Thoracic aorta (tissue), 2 donors: Measurements from ENCODE around the gene GP1BB. TPM values are rescaled to one million over a fixed set of nuclear protein-coding genes. Genes with fewer than 3 reads are reported as not detected.
"Not testable (repeated sequence)": the region's sequence is repeated elsewhere in the genome, so short reads cannot be mapped to it uniquely, and the experiment has no call there.

Experiments
- ATAC-seq: fragments of 150-250 bp; one replicate; pipeline ENCODE4 v1.8.0; 2017; ENCODE audit warnings: low read depth; ENCODE audit not compliant: insufficient number of reproducible peaks, low FRiP score
- DNase-seq: peaks from one replicate; pipeline ENCODE4 v3.0.0-alpha.2; 2020; ENCODE audit warnings: low spot score
- H3K27ac ChIP-seq, 2 donors: fragments of 200-600 bp; sonication (generic); 1 replicate in 1 of 2; 2 replicates in 1 of 2; pipeline ENCODE4 v1.5.1; 2016; ENCODE audit warnings: mild to moderate bottlenecking in 2 of 2, moderate library complexity in 2 of 2
- H3K27me3 ChIP-seq: fragments of 200-600 bp; sonication (generic); replicated peaks from 2 replicates; pipeline ENCODE4 v1.6.0; 2016; ENCODE audit warnings: mild to moderate bottlenecking; ENCODE audit not compliant: insufficient read depth
- H3K36me3 ChIP-seq: fragments of 200-600 bp; sonication (generic); one replicate; pipeline ENCODE4 v1.5.1; 2016
- H3K4me1 ChIP-seq, 2 donors: fragments of 200-600 bp; sonication (generic); 1 replicate in 1 of 2; 2 replicates in 1 of 2; pipeline versions ENCODE4 v1.5.1 to v1.6.0; 2016; ENCODE audit warnings: low read depth in 2 of 2, mild to moderate bottlenecking in 1 of 2; ENCODE audit not compliant: control insufficient read depth in 1 of 2
- H3K4me3 ChIP-seq: fragments of 200-600 bp; sonication (generic); 2 replicates; pipeline ENCODE4 v1.5.1; 2016; ENCODE audit warnings: mild to moderate bottlenecking
- H3K9me3 ChIP-seq: fragments of 200-600 bp; sonication (generic); 2 replicates; pipeline ENCODE4 v1.5.1; 2016
- total RNA-seq, 2 donors: library from RNA; depleted of rRNA; stranded (reverse); fragments of >200 nt; gene quantifications; one replicate each; pipeline versions ENCODE4 v1.1.0 to v1.2.3, GENCODE V29; 2016
- TF ChIP-seq, protein P1 (sequence below): fragments of 200-600 bp; sonication (generic); IDR thresholded peaks from one replicate; pipeline ENCODE4 v1.5.1; 2019; ENCODE audit warnings: antibody characterized with exemption

The GP1BB gene
- total RNA-seq, 2 donors from 2014 or later, result 13.1 to 30.3 TPM

DNA sequence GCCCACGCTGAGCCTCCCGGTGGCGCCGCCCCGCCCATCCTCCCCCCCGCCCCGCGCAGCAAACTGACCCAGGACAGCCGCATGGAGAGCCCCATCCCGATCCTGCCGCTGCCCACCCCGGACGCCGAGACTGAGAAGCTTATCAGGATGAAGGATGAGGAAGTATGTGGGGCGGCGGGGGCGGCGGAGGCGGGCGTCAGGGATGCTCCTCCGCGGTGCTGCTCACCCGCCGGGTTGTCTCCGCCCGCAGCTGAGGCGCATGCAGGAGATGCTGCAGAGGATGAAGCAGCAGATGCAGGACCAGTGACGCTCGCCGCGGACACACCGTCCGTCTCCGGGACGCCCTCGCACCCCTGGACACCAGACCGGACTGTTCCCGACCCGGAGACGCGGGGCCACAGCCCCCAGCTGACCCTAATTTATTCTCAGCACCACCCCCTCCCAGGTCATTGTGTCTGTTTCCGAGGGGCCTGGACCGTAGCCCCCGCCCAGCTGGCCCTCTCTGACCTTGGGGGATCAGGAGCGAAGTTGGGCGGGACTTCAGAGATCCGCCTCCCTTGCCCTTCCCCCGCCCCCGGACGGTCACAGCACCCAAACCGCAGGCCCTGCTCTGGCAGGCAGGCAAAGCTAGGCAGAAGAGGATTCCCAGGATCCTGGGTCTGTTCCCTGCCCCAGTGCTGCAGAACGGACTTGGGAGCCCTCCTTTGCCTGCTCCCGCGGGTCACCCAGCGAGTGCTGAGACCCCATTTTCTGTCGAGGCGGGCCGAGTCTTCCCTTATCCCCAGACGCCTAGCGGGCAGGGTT is 959 bp upstream of the GP1BB start:
- DNase-seq (no peak), ATAC-seq (no peak)
- H3K4me3 ChIP-seq, result no peak overlapping the region
- TF ChIP-seq, protein P1, sequence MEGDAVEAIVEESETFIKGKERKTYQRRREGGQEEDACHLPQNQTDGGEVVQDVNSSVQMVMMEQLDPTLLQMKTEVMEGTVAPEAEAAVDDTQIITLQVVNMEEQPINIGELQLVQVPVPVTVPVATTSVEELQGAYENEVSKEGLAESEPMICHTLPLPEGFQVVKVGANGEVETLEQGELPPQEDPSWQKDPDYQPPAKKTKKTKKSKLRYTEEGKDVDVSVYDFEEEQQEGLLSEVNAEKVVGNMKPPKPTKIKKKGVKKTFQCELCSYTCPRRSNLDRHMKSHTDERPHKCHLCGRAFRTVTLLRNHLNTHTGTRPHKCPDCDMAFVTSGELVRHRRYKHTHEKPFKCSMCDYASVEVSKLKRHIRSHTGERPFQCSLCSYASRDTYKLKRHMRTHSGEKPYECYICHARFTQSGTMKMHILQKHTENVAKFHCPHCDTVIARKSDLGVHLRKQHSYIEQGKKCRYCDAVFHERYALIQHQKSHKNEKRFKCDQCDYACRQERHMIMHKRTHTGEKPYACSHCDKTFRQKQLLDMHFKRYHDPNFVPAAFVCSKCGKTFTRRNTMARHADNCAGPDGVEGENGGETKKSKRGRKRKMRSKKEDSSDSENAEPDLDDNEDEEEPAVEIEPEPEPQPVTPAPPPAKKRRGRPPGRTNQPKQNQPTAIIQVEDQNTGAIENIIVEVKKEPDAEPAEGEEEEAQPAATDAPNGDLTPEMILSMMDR, result no peak
- no peak overlapping the region for H3K27ac ChIP-seq
- H3K4me1 ChIP-seq, result peaks cover 0 to 23% of the 10 kb centered on the region in 2 donors
- H3K9me3 ChIP-seq, result no peaks in the 10 kb centered on the region
- H3K36me3 ChIP-seq, result peaks cover 18% of the 10 kb centered on the region
- H3K27me3 ChIP-seq, result no peaks in the 10 kb centered on the region

DNA sequence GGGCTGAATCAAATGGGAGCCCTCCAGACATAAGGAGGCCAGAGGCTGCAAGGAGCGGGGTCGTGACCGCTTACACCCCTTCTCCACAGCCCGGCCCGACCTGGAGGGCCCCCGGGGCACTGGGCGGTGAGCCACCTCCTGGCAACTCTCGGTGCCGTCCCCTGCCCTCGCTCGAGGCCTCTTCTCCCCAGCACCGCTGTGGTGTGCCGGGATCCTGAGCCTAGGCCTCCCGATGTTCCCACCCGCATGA is 432 bp upstream of the GP1BB start:
- ATAC-seq (no peak), DNase-seq (no peak)
- Histone ChIP-seq H3K9me3 (no peaks in the 10 kb centered on the region), H3K4me1 (peaks cover 0 to 18% of the 10 kb centered on the region in 2 donors), H3K27me3 (no peaks in the 10 kb centered on the region), H3K4me3 (no peak overlapping the region), H3K36me3 (peaks cover 18% of the 10 kb centered on the region), H3K27ac (no peak overlapping the region)
- TF ChIP-seq, protein P1, result no peak

DNA sequence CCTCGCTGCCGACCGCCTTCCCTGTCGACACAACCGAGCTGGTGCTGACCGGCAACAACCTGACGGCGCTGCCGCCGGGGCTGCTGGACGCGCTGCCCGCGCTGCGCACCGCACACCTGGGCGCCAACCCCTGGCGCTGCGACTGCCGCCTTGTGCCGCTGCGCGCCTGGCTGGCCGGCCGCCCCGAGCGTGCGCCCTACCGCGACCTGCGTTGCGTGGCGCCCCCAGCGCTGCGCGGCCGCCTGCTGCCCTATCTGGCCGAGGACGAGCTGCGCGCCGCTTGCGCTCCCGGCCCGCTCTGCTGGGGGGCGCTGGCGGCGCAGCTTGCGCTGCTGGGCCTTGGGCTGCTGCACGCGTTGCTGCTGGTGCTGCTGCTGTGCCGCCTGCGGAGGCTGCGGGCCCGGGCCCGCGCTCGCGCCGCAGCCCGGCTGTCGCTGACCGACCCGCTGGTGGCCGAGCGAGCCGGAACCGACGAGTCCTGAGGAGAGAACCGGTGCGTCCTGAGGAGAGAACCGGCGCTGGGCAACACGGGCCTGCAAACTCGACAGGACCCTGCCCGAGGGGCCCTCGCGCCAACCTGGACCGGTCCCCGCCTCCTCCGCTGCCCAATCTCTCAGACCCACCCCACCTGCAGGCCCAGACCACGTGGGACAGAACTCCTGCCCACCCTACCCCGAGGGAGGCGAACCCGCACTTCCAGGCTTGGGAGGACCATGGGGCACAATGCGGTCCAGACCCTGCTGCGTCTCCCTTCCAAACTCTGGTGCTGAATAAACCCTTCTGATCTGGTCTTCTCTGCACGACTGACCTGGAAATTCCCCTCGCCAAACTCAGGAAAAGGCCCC is 866 bp downstream of the GP1BB start:
- H3K27me3 ChIP-seq, result no peaks in the 10 kb centered on the region
- H3K4me3 ChIP-seq, result no peak overlapping the region
- no peak overlapping the region for H3K27ac ChIP-seq
- TF ChIP-seq, protein P1, result no peak
- H3K36me3 ChIP-seq, result peaks cover 18% of the 10 kb centered on the region
- DNase-seq (no peak), ATAC-seq (no peak)
- no peaks in the 10 kb centered on the region for H3K9me3 ChIP-seq
- H3K4me1 ChIP-seq, result peaks cover 0 to 11% of the 10 kb centered on the region in 2 donors

- Histone ChIP-seq H3K4me1 (peaks cover 0 to 2% of the 10 kb centered on the region in 2 donors), H3K9me3 (no peaks in the 10 kb centered on the region), H3K36me3 (peaks cover 18% of the 10 kb centered on the region), H3K27me3 (no peaks in the 10 kb centered on the region), H3K27ac (no peak overlapping the region), H3K4me3 (no peak overlapping the region)
- DNase-seq (no peak), ATAC-seq (no peak)
- TF ChIP-seq, protein P1, result no peak
These were observed 1.8 kb downstream of the GP1BB start for GRCh38 chr22:19724927-19725661.

DNA sequence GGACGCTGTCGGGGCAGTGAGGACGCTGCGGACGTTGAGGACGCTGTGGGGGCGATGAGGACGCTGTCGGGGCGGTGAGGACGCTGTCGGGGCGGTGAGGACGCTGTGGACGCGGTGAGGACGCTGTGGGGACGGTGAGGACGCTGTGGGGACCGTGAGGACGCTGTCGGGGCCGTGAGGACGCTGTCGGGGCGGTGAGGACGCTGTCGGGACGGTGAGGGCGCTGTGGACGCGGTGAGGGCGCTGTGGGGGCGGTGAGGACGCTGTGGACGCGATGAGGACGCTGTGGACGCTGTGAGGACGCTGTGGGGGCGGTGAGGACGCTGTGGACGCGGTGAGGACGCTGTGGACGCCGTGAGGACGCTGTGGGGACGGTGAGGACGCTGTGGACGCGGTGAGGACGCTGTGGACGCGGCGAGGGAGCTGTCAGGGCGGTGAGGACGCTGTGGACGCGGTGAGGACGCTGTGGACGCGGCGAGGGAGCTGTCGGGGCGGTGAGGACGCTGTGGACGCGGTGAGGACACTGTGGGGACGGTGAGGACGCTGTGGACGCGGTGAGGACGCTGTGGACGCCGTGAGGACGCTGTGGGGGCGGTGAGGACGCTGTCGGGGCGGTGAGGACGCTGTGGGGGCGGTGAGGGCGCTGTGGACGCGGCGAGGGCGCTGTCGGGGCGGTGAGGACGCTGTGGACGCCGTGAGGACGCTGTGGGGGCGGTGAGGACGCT is 2.9 kb downstream of the GP1BB start:
- DNase-seq, H3K4me1 ChIP-seq, ATAC-seq: not testable (repeated sequence)

More for the DNA sequence above, 2.9 kb downstream of the GP1BB start:
- H3K9me3 ChIP-seq, H3K27ac ChIP-seq, H3K4me3 ChIP-seq, H3K27me3 ChIP-seq: not testable (repeated sequence)
- peaks cover 14% of the 10 kb centered on the region for H3K36me3 ChIP-seq
